Cardiac septum (tissue), 1 donor: ENCODE results near the gene LGI1. TPM values are rescaled to one million over a fixed set of nuclear protein-coding genes. Genes with fewer than 3 reads are reported as not detected.
"Not testable (repeated sequence)": the region's sequence is repeated elsewhere in the genome, so short reads cannot be mapped to it uniquely, and the experiment has no call there.

Source experiments
- DNase-seq: peaks from one replicate; pipeline ENCODE4 v3.0.0-alpha.2; 2020; ENCODE audit warnings: low spot score
- intact Hi-C: fragments of 100-400 bp; cut with DNase I; formaldehyde crosslinking; loops from one replicate; pipeline ENCODE4 v1.14.0; 2022
- total RNA-seq: library from RNA; stranded (reverse); fragmentation: NEBNext Ultra II Directional; extraction: Animal tissue kit (Norgen Biotek cat#: 25700); gene quantifications from one replicate; pipeline ENCODE4 v1.2.1, GENCODE V29; 2021
- donor health status: DM: no; HTN: no; CAD: no.

The LGI1 gene
- total RNA-seq, 1 donor from 2014 or later: not detected

- intact Hi-C loops: no loop called here
These were observed 38.4 kb downstream of the LGI1 start for GRCh38 chr10:93796167-93796566.

GRCh38 chr10:93797825-93798224 is 40.1 kb downstream of the LGI1 start:
- no peak for DNase-seq
- intact Hi-C loops: no loop called here

More at GRCh38 chr10:93796167-93796566, 38.4 kb downstream of the LGI1 start:
- no peak for DNase-seq

- no peak for DNase-seq
- intact Hi-C loops: no loop called here
These were observed 41.5 kb downstream of the LGI1 start for GRCh38 chr10:93799155-93799708.

- intact Hi-C loops: no loop called here
- DNase-seq: no peak
These were observed 46.5 kb downstream of the LGI1 start for GRCh38 chr10:93804200-93804599.

DNA sequence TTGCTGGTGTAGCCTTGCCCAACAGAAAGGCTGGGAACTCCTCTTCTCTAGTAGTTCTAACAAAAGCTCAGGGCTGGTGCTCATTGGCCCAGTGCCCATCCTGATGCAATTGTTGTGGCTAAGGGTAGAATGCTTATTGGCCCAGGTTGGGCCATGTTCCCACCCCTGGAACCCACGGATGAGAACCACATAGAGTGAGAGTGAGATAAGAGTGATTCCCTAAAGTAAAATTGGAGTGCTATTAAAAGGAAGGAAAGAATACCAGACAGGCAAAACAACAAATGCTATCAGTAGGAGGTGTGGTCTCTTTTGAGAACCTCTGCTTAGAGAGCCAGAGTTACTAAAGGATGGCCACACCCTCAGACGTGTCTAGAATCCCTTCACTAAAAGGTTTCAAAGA is 49.2 kb downstream of the LGI1 start:
- intact Hi-C loops: no loop called here
- no peak for DNase-seq

- no peak for DNase-seq
- intact Hi-C loops: no loop called here
These were observed 49.6 kb downstream of the LGI1 start for GRCh38 chr10:93807371-93807770.

- intact Hi-C loops: loop anchor here (10.0 kb wide), 1 partner anchor 108 kb away; the partner anchor contains the start of gene FRA10AC1
- no peak for DNase-seq
These were observed 55.1 kb downstream of the LGI1 start for GRCh38 chr10:93812659-93813338.

- no peak for DNase-seq
- intact Hi-C loops: loop anchor here (10.0 kb wide), 1 partner anchor 109 kb away; the partner anchor contains the start of gene FRA10AC1
These were observed 56.0 kb downstream of the LGI1 start for GRCh38 chr10:93813507-93814465.

DNA sequence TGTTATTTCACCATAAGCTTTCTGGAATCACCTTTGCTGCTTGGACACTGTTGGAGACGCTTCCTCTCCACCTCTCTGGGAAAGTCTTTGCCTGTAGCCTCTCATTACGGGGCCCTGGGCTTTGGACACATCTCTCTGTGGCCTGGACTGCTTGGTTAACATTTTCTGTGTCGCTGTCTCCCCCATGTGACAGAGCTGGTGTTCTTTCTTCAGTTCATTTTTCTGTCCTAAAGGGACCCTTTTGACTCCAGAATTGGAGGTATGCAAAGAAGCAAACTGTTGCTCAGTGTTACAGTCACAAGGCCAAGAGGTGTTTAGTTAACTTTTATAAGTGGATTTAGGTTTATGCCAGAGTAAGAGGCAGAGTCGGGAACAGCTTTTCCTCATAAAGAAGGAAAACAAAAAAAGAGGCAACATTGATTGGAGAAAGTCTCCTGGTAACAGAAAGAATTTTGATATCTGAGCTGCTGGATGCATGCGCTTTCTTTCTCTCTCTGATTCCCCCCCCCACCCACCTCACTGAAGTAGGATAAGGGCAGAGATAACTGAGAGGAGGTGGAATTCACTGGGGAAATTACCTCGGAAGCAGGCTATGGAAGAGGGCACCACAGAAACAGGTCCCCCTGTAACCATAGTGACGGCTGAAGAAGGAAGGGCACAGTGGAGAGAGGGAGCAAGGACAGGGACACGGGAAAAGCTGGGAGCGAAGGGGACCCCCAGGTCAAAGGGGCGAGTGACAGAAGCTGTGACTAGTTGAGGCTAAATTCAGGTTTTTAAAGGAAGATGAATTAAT is 57.8 kb downstream of the LGI1 start:
- intact Hi-C loops: loop anchor here (10.0 kb wide), 1 partner anchor 111 kb away; the partner anchor contains the start of gene FRA10AC1
- DNase-seq: no peak

DNA sequence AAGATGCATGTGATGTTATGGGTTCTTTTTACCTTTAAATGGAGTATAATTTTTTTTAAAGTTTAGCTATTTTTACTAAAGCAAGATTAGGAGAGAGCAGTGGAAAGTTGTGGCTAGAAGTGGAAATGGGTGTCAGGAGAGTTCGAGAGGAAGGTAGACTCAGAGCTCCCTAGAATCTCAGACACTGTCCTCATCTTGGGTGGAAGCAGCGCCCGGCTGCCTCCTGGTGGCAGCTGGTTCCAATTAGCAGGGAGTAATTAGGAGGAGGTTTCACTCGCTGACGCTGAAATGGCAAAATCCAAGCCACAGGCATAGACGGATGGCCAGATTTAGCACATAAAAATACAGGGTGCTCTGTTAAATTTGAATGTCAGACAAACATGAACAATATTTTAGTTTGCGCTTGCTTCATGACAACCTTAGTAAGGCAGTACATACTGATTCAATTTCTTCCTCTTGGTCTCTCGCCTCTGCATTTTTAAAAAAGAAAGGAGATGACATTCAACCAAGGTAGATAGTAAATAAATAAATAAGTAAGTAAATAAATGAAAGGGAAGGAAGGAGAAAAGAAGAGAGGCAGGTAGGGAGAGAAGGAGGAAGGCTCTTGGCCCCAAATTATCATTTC is 58.5 kb downstream of the LGI1 start:
- intact Hi-C loops: loop anchor here (10.0 kb wide), 1 partner anchor 111 kb away; the partner anchor contains the start of gene FRA10AC1
- DNase-seq: no peak

DNA sequence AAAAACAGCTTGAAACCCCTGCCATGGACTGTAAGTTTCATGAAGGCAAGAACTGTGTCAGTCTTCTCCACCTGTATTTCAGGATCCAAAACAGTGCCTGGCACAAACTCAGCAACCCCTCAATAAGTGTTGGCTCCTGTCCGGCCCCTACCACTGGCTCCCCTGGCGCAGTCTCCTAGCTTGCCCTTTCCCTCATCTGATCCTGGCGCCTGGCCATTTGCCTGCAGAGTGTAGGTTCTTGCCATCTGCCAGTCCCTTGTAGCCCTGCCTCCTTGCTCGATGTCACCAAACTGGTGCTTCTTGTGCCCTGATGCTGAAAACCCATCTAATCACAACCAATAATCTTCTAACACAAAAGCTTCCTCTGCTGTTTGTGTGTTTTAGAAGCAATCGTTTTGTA is 60.4 kb downstream of the LGI1 start:
- intact Hi-C loops: loop anchor here (10.0 kb wide), 1 partner anchor 113 kb away; the partner anchor contains the start of gene FRA10AC1
- DNase-seq: no peak

- DNase-seq: no peak
- intact Hi-C loops: loop anchor here (10.0 kb wide), 1 partner anchor 115 kb away; the partner anchor contains the start of gene FRA10AC1
These were observed 61.8 kb downstream of the LGI1 start for GRCh38 chr10:93819520-93819919.

- no peak for DNase-seq
- intact Hi-C loops: loop anchor here (5.0 kb wide), 1 partner anchor 502 kb away; no protein-coding TSS in a partner anchor
These were observed 62.7 kb downstream of the LGI1 start for GRCh38 chr10:93820434-93820833.

DNA sequence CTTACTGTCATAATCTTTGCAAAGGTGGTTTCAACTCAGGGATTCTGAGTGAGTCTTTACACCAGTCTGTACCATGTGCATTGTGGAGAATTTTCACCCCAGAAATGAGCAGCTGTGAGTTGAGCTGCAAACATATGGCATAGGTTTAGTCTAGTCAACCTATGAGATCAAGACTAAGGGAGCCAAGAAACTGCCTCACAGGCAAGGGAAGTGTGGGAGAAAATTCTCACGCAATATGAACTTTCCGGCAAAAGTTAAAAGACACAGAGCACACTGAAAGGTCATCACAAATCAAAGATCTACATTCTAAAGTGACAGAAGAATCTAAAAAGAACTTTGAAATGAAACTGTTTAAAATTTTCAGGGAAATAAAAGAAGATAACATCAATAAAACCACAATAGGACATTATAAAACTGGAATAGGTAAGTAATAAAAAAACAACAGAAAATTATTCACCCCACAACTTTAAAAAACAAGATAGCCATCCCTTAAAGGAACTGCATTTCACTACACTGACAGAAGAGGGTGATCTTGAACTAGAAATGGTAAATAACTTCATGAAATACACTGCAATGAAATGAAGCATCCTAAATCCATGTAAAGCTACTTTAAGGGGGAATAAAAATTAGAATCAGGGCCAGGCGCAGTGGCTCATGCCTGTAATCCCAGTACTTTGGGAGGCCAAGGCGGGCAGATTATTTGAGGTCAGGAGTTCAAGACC is 63.5 kb downstream of the LGI1 start:
- intact Hi-C loops: loop anchor here (5.0 kb wide), 1 partner anchor 501 kb away; no protein-coding TSS in a partner anchor
- no peak for DNase-seq

GRCh38 chr10:93826355-93826754 is 68.6 kb downstream of the LGI1 start:
- intact Hi-C loops: no loop called here
- no peak for DNase-seq

DNA sequence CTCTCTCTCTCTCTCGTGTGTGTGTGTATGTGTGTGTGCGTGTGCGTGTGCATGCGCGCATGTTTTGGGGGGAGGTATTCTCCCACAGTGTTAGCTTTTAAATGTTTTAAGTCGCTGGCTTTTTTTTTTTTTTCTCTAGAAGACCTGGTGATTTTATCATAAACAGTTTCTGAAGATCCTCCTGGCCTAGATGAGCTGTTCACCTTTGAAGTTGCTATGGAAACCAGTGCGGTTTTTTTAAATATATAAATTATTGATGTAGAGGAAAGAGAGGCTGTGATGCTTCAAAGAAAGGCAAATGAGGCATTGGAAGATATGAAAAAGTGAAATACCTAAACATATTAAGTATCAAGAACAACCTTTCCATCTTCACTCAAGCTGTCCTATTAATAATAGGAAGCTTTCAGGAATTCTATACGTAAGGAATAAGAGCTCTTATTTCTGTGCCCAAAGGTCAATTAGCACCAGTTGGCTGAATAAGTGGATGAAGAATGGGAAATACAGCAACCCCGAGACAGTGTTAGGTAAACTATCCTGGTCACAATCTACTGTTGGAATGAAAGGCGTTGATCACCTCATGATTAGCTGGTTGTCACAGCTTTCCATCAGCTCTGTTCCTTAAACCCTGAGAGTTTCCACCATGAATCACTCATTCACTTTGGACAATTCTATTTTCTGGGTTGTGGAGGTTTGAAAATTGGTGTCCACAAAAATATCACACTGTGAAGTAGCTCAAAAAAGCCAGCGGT is 69.5 kb downstream of the LGI1 start:
- intact Hi-C loops: no loop called here
- DNase-seq: no peak

DNA sequence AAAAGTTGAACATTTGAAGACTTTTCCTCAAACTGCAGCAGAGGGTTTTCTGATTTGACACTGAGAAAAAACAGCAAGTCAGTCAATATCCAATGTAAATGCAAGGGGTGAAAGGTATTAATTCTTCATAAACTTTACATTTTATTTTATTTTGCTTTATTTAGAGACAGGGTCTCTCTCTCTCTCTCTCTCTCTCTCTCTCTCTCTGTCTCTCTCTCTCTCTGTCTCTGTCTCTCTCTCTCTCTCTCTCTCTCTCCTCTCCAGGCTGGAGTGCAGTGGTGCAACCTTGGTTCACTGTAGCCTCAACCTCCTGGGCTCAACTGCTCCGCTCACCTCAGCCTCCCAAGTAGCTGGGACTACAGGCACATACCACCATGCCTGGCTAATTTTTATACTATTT is 73.3 kb downstream of the LGI1 start:
- DNase-seq, intact Hi-C loops: not testable (repeated sequence)
